ENCODE results near the gene TM7SF2.

Gene TM7SF2

GRCh38 chr11:65163684-65164083, 52.0 kb downstream of the TM7SF2 start:
- no peak for DNase-seq

Measured in hematopoietic multipotent progenitor cell treated with erythropoietin and hydrocortisone succinate and interleukin-3 and kit ligand, for 6 days (in vitro differentiated cells).